NB4 (cell line): Measurements from ENCODE around the gene OR2Y1.

Source experiments
- CTCF ChIP-seq: IDR thresholded peaks from one replicate; pipeline ENCODE4 v1.5.1; 2012; ENCODE audit warnings: low read depth, low read length
- MAX ChIP-seq: IDR thresholded peaks from 2 replicates; pipeline ENCODE4 v1.6.1; 2011; ENCODE audit warnings: low read depth, low read length

GRCh38 chr5:180717989-180718388 is 21.9 kb downstream of the OR2Y1 start:
- TF ChIP-seq CTCF: no peak
- TF ChIP-seq MAX: no peak
